Measurements from ENCODE around the gene TMBIM4. TPM values are rescaled to one million over a fixed set of nuclear protein-coding genes. Genes with fewer than 3 reads are reported as not detected.

Gene TMBIM4
- total RNA-seq, 1 experiment from 2014 or later = 18.4 TPM

GRCh38 chr12:66118240-66118891, 51.4 kb downstream of the TMBIM4 start:
- DNase-seq = no peak

More at GRCh38 chr12:66118240-66118891, 51.4 kb downstream of the TMBIM4 start:
- no peak overlapping the region for H2BK12ac ChIP-seq (ENCODE audit: insufficient read length, low read depth, low read length)
- no peaks in the 10 kb centered on the region for H3K9me3 ChIP-seq (ENCODE audit: control insufficient read depth, low read depth, low read length)
- H3K4me2 ChIP-seq (ENCODE audit: insufficient read depth, insufficient read length, low read length) = no peak overlapping the region
- no peak overlapping the region for H4K8ac ChIP-seq (replicated peaks; ENCODE audit: insufficient read length, low read depth, low read length)
- no CpG with 5 or more reads among the region's 9 CpGs for WGBS (ENCODE audit: extremely low coverage, insufficient read length, low lambda C conversion rate)
- H3K56ac ChIP-seq (ENCODE audit: insufficient read length, low read depth, low read length) = no peak overlapping the region
- Mint-ChIP-seq H3K36me3 (ENCODE audit: insufficient read depth in 1 of 3, low read depth in 3 of 3) (peaks cover 1 to 17% (median 14%) of the 10 kb centered on the region in 3 experiments), H3K4me3 (no peak overlapping the region), H3K4me1 (no peaks in the 10 kb centered on the region), H3K9me3 (no peaks in the 10 kb centered on the region), H3K27ac (no peak overlapping the region), H3K27me3 (ENCODE audit: low read depth) (no peaks in the 10 kb centered on the region)
- no peak overlapping the region for H3K27ac ChIP-seq (ENCODE audit: insufficient read length, low read depth, low read length)
- TF ChIP-seq CTCF (conservative IDR thresholded peaks at IDR 0.05) = no peak
- no peaks in the 10 kb centered on the region for H3K23me2 ChIP-seq (ENCODE audit: insufficient read length, low read depth, low read length, poor library complexity, severe bottlenecking)
- H2BK5ac ChIP-seq (ENCODE audit: insufficient read length, low read length) = no peak overlapping the region
- H4K20me1 ChIP-seq (ENCODE audit: control insufficient read depth, insufficient read depth, insufficient read length) = no peaks in the 10 kb centered on the region
- H3K4ac ChIP-seq (ENCODE audit: low read depth, low read length) = no peak overlapping the region
- H3K79me1 ChIP-seq (ENCODE audit: insufficient read depth, low read depth, low read length, poor library complexity, severe bottlenecking) = no peaks in the 10 kb centered on the region
- H3K4me1 ChIP-seq (ENCODE audit: insufficient read depth, low read length) = no peaks in the 10 kb centered on the region
- no peak overlapping the region for H3K14ac ChIP-seq (ENCODE audit: insufficient read depth, low read length)
- H3K23ac ChIP-seq (ENCODE audit: insufficient read length, low read depth, low read length) = no peak overlapping the region
- H4K91ac ChIP-seq (ENCODE audit: insufficient read length, low read depth, low read length) = no peak overlapping the region
- H3K79me2 ChIP-seq (ENCODE audit: insufficient read depth, low read length) = no peaks in the 10 kb centered on the region
- no peak overlapping the region for H2BK120ac ChIP-seq (ENCODE audit: low read depth, low read length, poor library complexity, severe bottlenecking)
- H3K9ac ChIP-seq (ENCODE audit: extremely low read depth, insufficient read length, low read length) = no peak overlapping the region
- H2AK5ac ChIP-seq (ENCODE audit: insufficient read length, low read length) = no peak overlapping the region
- no peak overlapping the region for H2AFZ ChIP-seq (ENCODE audit: low read length)
- no peak overlapping the region for H2BK15ac ChIP-seq (ENCODE audit: low read depth, low read length)
- no peak overlapping the region for H3T11ph ChIP-seq (ENCODE audit: low read length)
- H4K5ac ChIP-seq (ENCODE audit: insufficient read length, low read depth, low read length) = no peak overlapping the region
- H3K27me3 ChIP-seq (ENCODE audit: insufficient read depth, low read length) = no peaks in the 10 kb centered on the region
- no peak overlapping the region for H2BK20ac ChIP-seq (ENCODE audit: low read depth, low read length, poor library complexity, severe bottlenecking)
- H3K18ac ChIP-seq (ENCODE audit: insufficient read length, low read depth, low read length) = no peak overlapping the region
